Fibroblast of skin of abdomen (primary cell): ENCODE measurements around the gene NOP9.
A peak's percentile ranks its signal among the peaks of the same experiment; 100 is the strongest.
"Not testable (repeated sequence)": the region's sequence is repeated elsewhere in the genome, so short reads cannot be mapped to it uniquely, and the experiment has no call there.

Experiments
- DNase-seq: peaks from one replicate; pipeline ENCODE4 v3.0.0-alpha.2; 2013

NOP9 gene

GRCh38 chr14:24310646-24311604 lies 11.3 kb downstream of the NOP9 start, which contains the start of gene LTB4R:
Gene LTB4R, plus strand, starts transcription at chr14:24311502. Its CDS starts 4,150 bp downstream, at chr14:24315652.
- DNase-seq = peak; percentile 65

GRCh38 chr14:24311837-24312615 lies 12.4 kb downstream of the NOP9 start:
- DNase-seq = no peak

GRCh38 chr14:24312736-24313507 lies 13.3 kb downstream of the NOP9 start:
- DNase-seq = no peak

- no peak for DNase-seq
Measured at GRCh38 chr14:24313913-24314312, 14.3 kb downstream of the NOP9 start.

GRCh38 chr14:24314377-24315193 lies 14.9 kb downstream of the NOP9 start:
- no peak for DNase-seq

- no peak for DNase-seq
Measured at GRCh38 chr14:24315243-24315806, 15.7 kb downstream of the NOP9 start.

GRCh38 chr14:24315807-24316596 lies 16.4 kb downstream of the NOP9 start:
- DNase-seq = no peak

- no peak for DNase-seq
Measured at GRCh38 chr14:24316597-24316950, 16.9 kb downstream of the NOP9 start.

GRCh38 chr14:24317141-24317928 lies 17.7 kb downstream of the NOP9 start:
- DNase-seq = no peak

- DNase-seq = no peak
Measured at GRCh38 chr14:24321212-24321975, 21.7 kb downstream of the NOP9 start.

- no peak for DNase-seq
Measured at GRCh38 chr14:24322672-24323071, 23.0 kb downstream of the NOP9 start.

- DNase-seq = no peak
Measured at GRCh38 chr14:24323341-24323740, 23.7 kb downstream of the NOP9 start.

- no peak for DNase-seq
Measured at GRCh38 chr14:24324024-24324423, 24.4 kb downstream of the NOP9 start.

GRCh38 chr14:24325041-24325530 lies 25.4 kb downstream of the NOP9 start:
- no peak for DNase-seq

- no peak for DNase-seq
Measured at GRCh38 chr14:24325963-24326362, 26.3 kb downstream of the NOP9 start.

- no peak for DNase-seq
Measured at GRCh38 chr14:24327303-24327702, 27.7 kb downstream of the NOP9 start.

GRCh38 chr14:24327914-24328313 lies 28.3 kb downstream of the NOP9 start:
- not testable (repeated sequence) for DNase-seq

GRCh38 chr14:24329073-24329663 lies 29.5 kb downstream of the NOP9 start:
- no peak for DNase-seq
